Islet of Langerhans (tissue), 1 donor: ENCODE data around the gene DOCK2.
"Not testable (repeated sequence)": the region's sequence is repeated elsewhere in the genome, so short reads cannot be mapped to it uniquely, and the experiment has no call there.

Experiments used
- FAIRE-seq: peaks from one replicate; lab custom pipeline; 2011; peaks lifted over from hg19 to GRCh38; lab: Jason Lieb, UNC

DOCK2 gene

DNA sequence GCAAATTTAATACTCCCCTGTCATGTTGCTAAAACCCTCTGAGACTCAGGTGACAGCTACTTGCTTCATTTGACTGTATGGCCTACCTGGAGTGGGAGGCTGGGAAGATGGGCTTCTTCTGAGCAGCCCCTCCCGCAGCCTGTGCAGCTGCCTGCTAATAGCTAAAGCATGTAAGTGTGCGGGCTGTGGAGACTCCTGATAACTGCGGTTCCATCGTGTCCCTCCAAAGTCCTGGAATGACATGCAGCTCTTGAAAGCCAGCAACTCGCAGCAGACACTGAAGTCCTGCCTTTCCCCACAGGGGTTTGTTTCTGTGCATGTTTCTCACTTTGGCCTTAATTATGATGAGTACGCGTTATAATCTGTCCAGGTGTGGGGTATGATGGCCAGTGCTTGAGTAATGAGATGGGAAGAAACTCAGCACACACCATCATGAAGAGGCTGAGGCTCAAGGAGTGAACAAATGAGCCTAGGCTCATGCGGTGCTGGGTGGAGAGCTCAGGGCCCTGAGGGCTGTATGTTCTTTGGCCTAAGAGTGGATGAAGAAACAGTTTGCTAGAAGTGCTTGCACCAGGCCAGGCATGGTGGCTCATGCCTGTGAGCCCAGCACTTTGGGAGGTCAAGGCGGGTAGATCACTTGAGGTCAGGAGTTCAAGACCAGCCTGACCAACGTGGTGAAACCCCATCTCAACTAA is 119.1 kb downstream of the DOCK2 start:
- no peak for FAIRE-seq

DNA sequence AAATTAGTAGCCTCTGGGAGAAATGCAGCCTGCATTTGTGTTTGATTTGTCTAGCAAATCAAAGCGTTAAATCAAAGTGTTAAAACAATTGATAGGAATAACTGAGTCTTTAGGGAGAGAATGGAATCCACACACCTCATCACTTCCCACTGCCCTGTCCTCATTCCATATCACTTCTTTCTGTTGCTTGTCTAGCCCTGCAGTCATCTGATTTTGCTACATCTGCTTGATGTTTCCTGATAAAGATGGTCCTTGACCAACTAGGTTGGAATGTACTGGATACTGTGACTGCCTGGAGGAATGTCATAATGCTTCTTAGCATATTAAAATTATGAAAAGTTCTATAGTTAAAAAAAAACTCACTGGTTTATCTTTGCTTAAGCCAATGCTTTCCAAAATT is 119.9 kb downstream of the DOCK2 start:
- FAIRE-seq, result no peak

DNA sequence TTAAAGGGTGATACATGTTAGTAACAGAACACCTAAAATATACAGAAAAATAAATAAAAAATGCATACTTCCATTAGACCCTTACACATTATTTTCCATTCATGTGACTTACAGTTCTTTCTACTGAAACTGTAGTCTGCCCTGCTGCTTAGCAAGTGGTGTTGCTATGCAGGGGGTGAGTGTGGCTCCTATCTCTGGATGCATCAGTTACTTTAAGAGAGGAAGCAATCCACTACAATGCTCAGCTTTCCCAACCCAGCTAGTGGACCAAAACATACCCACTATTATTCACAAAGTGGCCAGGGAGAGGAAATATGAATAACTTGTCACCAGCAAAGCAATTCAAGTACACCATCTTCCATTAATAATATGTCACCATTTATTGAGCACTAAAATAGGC is 121.8 kb downstream of the DOCK2 start:
- FAIRE-seq, result no peak

DNA sequence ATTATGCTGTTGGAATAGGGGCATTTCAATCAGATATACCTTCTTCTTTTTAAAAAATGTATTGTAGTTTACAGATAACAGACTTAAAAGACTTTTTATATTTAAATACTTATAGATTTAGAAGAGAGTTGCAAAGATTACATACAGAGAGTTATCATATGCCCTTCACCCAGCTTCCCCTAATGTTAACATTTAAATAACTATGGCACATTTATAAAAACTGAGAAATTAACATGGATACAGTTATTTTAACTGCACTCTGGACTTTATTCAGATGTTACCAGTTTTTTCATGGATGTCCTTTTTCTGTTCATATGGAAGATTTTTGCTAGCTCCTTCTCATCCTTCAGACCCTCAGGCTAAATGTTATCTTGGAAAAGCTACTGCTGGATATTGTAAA is 123.2 kb downstream of the DOCK2 start:
- no peak for FAIRE-seq

DNA sequence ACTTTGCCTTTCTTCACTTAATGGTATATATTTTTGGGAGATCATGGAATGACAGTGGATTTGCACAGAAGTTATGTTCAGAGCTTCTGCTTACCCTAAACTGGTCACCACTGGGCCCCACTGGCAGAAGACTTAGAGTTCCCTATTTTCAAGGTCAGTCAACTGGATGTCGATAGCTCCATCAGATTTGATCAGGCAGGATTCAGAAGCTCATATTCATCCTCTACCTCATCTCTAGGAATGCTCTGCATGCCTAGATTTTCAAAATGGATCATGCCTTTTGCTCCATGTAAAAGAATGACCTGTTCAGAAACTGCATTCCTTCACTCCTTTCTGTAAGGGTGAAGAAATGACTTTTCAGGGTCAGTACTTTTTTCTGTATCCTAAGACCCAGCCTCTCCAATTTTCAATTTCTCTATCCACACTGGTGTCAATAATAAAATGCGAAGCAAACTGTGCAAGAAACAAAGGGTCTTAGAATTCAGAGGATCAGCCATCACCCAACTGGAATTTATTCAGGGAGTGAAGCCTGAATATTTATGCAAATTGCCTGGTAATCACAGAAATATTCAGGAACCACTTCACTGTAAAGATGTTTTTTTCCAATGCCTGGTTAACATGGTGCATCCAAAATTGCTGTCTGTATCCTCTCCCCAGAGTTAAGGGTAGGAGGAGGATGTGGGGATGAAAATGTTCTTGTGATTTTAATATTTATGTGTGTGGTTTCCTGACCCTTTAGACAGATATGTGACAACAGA is 125.4 kb downstream of the DOCK2 start:
- FAIRE-seq, result no peak

DNA sequence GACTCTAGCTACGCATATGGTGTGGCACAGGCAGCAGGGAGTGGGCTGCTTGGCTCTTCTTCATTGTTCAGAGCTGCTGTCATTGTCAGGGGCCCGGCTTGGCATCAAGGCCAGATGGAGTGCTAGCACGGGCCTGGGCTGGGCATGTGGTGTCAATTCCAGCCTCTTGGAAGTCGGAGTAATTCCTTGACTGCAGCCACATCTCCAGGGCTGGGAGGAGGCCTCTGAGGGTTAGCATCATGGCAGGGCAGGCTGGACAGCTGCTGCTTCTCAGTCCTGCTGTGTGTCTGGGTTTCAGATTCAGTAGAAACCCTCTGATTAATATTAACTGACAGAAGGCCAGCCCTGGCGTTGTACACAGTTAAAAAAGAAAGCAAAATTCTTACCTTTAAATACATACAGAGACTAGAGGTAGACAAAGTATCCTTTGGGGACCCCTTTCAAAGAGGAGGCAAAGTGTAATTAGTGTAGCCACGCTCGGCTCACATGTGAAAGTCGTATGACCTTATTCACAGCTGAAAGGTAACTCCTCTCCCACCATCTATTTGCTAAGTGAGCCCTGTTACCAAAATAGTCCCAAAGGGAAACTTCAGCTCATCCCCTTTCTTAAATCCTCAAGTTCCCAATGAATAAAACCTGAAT is 126.4 kb downstream of the DOCK2 start:
- no peak for FAIRE-seq

DNA sequence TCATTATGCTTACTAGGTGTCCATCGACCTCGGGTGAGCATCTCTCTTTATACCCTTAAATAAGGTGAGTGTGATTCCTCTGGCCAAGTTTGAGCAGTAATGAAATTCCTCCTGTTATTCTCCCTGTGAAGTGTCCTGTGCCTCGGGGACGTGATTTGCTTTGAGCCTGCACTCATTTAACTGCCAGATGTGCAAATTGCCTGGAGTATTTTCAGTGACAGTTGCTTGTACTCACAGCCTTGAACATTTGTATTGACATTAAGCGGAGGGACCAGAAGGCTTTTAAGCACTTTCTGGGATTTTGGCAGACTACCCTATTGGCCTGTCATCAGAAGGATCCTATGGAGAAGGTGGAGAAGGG is 126.9 kb downstream of the DOCK2 start:
- no peak for FAIRE-seq

DNA sequence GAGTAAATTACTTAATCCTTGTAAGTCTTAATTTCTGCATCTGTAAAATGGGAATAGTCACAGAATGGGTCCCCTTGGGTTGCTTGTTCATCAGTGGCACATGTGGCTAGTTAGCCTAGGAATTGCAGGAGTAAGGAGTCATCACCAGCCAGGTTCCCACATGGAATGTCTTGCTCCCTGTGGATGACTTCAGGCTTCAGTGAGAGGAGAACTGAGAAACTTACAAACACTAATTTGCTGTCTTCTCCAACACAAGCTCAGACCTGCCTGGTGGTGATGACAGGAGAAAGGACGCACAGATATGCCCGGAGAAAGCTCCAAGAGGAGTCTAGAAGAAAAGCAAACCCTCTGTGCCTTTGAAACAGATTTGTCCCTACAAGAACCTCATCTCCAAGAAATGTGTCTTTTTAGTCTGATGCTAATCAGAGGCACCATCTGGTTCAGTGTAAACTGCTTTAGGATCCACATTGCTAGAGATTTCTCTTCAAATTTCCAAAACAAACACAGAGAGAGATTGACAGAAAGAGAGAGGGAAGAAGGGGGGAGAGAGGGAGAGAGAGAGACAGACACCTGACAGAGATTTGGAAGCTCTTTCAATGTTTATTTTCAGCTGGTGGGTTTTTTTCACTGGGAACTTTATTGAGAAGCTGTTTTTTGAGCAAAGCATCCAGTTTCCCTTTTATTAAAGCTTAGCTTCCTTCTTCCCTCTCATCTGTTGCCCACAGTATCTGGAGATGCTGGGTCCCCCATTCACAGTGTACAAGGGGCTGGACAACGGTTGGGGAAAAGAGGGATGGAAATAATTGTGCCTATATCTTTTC is 128.3 kb downstream of the DOCK2 start:
- FAIRE-seq, result no peak

DNA sequence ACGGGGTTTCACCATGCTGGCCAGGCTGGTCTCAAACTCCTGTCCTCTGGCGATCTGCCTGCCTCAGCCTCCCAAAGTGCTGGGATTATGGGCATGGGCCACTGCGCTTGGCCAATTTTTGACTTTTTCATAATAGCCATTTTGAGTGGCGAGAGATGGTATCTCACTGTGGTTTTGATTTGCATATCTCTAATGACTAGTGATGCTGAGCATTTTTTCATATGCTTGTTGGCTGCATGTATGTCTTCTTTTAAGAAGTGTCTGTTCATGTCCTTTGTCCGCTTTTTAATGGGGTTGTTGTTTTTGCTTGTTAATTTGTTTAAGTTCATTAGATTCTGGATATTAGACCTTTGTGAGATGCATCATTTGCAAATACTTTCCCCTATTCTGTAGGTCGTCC is 129.9 kb downstream of the DOCK2 start:
- FAIRE-seq, result not testable (repeated sequence)

DNA sequence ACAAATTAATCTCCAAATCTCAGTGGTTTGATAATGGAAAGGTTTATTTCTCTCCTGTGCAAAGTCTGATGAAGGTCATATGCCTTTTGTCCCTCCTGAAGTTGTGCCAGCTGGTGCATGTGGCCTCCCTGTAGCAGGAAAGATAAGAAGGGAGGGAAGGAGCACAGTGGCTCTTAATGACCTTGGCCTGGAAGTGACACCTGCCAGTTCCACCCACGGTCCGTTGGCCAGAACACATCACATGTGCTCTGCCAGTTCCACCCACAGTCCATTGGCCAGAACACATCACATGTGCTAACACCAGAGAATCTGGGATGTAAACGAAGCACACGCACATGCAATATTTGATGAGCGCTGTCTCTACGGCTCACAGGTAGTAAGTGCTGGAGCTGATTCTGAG is 130.9 kb downstream of the DOCK2 start:
- FAIRE-seq, result no peak

DNA sequence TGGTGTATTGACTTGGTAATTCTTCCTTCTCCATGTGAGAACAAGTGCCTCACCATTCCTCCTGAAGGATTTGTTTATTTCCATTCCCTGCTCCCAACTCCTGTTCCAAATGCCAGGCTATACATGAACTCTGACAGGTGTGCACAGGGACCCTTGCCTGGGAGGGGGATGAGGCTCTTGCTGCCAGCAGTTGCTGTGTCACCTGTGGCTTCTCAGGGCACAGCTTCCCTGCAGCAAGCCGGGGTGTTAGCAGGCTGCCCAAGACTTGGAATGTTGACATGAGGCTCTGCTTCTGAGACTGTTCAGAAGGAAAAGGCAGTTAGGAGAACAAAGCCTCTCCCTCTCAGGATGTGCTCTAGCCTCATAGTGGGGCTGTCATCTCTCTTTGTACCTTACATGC is 131.3 kb downstream of the DOCK2 start:
- no peak for FAIRE-seq

DNA sequence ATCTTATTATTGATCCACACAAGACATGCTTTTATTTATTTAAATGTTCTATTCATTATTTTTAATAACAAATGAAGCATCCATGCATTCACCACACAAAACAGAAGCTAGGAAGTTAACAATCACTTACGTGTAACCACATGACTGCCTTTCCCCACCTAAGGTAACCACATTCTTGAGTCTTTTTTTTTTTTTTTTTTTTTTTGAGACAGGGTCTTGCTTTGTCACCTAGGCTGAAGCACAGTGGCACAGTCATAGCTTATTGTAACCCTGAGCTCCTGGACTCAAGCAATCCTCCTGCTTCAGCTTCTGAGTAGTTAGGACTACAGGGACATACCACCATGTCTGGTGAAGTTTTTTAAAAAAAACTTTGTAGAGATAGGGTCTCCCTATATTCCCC is 133.0 kb downstream of the DOCK2 start:
- FAIRE-seq, result no peak

DNA sequence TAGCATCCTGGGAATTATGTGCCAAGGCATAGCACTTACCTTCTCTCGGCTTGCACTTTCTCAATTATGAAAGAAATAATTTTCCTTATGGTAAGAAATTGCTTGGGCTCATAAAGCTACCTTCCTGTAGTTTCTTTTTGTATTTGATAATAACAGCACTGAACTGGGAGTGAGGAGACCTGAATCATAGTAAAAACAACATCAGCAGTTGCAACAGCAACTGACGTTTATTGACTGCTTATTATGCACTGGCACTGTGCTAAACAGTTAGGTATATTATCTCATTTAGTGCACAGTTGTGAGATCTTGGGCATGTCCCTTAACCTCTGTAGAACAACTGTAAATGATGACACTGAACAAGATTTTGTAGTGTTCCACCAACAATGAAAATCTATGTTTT is 135.2 kb downstream of the DOCK2 start:
- no peak for FAIRE-seq

DNA sequence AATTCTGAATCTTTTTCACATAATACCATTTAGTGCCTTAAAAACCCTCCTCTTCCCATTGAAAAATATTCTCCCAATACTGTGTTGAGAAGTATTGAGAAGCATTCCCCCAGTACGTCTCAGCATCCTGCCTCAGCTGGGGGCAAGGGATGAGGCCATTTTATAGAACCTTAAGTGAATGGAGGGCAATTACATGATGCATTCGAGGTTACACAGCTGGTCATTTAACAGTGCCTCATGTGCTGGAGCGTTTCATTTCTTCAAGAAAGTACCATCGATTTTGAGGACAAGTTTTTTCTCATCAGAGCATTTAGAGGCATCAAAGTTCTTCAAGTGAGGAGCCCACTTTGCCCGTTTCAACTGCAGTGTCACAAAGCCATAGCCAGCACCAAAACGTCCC is 135.6 kb downstream of the DOCK2 start:
- no peak for FAIRE-seq

DNA sequence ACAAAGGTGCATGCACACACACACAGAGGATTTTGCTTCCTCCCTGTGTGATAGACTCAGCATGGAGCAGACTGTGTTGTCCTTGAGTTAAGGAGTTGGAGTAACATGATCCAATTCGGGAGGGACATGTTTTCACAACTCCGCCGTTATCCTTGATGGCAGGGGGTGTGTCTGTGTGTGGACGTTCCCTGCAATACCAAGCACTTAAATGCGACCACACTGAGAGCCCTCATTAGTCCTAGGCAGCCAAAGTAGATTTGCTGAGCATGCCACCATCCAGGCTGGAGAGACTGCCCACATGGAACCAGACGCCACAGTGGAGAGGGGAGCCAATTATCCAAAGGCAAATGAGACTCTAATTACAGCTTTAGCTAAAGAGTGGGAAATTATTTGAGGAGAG is 140.1 kb downstream of the DOCK2 start:
- no peak for FAIRE-seq

DNA sequence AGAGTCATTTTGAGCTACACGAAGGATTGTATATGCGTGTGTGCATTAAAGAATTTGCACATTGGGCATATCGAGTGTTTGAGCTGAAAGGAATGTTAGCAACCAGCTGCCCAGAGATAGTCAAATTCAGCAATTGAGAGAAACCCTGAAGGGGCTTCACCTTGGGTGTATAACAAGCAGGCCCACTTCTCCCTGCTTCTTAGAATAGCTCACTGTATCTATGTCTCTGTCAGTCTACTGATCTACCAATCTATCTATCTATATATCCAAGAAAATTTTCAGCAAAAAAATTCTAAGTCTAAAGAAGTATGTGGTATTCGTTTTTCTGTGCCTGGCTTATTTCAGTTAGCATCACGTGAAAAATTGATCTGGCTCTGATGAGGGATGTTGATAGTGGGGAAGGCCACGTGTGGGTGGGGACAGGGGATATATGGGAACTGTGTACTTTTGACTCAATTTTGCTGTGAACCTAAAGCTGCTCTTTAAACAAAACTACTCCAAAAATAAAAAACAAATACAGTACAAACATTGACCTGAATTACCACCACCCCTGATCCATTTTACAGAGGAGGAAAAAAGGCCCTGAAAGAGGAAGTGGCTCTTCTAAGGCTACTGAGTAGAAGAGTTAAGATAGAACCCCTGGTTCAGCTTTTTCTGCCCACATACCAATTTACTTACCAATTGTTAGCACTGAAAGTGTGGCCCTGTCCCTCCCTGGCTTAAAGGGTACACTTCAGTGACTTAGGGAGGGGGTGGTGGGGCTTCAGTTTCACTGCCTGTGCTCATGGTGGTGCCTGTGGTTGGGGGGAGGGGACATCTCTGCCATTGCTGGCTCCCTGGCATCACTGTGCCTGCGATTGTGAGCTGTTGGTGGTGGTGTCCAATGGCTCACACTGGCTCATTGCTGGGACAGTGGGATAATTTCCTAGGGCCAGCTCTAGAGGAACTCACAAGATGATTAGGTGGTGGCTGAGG is 141.8 kb downstream of the DOCK2 start:
- FAIRE-seq, result no peak

DNA sequence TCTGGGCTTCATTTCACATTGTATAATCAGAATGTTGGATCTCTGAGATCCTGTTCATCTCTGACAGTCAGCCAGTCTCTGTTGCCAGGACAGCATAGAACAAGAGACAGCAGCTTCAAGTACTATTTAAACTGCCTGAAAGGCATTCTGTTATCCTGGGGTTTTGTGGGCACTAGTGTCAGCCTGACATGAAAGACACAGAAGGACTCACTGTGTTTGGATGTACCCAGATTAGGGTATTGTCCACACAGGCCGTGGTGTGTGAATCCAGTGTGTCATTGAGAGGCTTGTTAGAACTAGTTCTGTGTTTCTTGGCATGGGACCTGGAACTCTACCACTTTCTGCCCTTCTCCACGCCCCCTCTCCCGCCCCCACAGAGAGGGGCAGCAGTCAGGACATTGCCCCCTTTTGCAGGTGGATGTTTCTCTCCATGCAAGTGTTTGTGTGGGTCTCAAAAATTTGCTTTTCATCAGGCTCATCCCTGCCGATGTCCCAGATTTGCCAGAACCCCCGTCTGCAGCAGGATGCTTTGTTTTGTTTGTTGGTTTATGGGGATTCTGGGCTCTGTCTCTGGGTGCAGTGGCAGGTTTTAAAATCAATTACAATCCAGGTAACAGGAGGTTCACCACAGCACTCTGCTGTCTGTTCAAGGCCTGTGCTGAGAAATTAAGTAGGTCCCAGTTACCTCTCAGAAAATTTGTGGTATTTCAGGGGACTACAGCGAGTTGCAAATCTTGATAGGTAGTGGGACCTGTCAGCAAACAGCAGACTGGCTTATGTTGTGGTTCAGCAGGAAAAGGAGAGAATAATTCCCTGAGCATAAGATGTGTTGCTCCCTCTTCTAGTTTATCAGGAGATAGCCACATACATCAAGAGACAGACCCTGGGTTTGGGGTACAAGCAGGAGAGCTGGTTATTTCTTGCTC is 144.6 kb downstream of the DOCK2 start:
- FAIRE-seq, result no peak

DNA sequence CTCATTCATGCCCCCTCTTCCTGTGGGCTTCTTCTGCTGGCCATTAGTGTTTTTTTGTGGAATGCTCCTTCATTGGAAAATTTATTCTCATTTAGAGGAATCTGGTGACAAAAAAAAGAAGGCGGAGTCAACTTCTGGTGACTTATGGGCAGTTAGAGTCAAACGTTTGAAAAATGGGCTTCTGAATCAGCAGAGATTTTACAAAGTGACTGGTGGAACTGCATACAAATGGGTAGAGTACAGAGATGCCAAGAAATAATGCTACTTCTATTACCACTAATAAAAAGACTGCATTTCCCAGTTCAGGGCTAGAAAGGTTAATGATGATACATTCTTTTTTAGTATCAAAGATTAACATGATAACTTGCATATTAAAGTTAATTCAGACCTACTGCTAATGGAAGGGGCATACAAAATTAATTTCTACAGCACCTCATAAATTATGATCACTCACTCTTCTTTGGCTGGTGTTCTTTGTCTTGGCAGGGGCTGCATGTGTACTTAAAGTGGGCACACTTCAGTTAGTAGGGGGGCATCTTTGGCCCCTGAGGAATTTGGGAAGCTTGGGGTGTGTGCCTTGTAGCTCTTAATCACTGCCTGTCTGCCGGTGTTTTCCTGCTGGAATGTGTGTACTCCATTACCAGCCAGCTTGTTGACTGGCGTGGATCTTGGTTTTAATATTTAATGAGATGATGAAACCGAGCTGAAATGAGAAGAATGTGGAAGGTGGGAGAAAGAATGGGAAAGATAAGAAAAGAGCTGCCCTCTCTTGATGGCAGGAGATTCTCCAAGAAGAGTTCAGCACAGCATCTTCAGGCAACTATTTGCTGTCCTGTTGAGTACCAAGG is 148.9 kb downstream of the DOCK2 start:
- FAIRE-seq, result no peak

DNA sequence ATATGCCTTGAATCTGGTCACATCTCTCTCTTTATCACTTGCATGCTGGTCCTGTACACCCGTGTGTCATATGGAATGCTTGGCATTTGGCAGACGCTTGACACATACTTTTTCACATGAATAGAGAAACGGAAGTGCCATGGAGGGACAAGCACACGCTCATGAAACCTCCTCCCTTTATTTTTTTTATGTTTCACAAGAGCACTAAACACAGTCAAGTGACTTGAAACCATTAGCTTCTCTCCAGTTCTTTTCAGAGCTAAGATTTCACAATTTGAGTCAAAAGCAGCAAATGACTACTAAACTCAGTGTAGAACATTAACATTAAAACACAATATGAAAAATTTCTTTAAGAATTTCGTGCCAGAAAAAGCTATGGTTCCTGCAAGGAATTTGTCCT is 151.1 kb downstream of the DOCK2 start:
- no peak for FAIRE-seq
